Inferior parietal cortex (tissue), 1 donor: Measurements from ENCODE around the gene ESPN.
"Not testable (repeated sequence)": the region's sequence is repeated elsewhere in the genome, so short reads cannot be mapped to it uniquely, and the experiment has no call there.

Source experiments
- DNase-seq: peaks from one replicate; pipeline ENCODE4 v3.0.0-alpha.2; 2016; ENCODE audit errors: extremely low spot score

The ESPN gene

DNA sequence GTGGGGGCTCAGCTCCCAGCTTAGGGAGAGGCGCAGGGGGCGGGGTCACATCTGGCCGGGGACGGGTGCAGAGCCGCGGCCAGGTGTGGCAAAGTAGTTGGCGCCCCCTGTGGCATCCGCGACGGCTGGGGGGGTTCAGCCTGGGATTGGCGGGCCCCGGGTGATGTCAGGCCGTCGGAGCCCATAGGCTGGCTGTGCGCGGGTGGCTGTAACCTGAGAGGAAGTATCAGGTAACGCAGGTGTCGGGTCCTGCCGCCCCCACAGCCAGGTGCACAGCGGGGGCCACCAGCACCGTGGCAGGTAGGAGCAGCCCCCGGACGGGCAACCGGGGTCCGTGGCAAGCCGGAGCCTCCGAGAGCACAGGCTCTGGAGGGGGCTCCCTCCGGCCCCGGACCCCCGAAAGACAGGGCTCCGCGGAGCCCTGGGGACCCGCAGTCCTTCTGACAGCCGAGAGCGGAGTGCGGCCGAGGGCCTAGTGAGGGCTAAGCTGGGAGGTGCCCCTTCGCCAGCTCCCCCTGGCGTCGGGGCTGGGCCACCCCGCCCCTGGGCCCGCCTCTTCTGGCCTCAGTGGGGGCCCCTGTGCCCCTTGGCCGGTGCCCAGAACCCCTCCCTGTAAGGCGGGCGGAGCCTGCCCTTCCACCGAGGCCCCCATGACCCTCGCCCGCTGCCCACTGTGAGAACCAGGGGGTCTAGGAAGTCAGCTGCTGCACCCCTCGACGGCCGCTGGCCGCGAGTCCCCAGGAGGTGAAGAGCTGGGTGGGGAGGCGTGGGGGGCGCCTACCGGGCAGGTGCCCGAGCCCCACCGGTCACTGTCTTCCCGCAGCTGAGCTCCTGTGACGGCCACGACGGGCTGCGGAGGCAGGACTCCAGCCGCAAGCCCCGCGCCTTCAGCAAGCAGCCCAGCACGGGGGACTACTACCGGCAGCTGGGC is 23.5 kb downstream of the ESPN start:
- DNase-seq: no peak

DNA sequence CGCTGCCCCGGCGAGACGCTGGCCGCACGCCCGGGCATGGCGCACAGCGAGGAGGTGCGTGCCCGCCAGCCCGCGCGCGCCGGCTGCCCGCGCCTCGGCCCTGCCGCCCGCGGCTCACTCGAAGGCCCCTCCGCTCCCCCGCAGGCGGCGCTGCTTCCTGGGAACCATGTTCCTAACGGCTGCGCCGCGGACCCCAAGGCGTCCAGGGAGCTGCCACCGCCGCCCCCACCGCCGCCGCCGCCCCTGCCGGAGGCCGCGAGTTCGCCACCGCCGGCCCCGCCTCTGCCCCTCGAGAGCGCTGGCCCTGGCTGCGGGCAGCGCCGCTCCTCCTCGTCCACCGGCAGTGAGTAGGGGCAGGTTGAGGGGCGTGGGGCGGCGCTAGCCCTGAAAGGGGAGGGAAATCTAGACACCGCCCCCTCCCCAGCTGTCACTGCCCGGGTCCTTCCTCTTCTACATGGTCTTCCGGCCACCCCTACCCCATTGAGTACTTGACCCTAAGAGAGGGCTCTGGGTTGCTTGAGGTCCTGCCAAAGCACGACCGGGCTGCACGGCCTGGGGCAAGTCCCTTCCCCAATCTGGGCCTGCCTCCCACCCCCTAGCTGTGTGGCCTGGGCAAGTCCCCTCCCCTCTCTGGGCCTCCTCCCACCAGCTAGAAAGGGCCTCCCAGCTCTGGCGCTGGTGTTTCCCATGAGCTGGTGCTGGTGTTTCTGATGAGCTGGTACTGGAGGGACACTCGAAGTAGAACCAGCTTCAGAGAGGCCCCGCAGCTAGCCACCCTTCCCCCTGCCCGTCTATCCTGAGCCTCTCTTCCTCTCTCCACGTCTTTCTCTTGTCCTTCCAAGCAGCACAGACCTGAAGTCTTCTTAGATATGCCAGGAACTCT is 24.4 kb downstream of the ESPN start:
- DNase-seq: no peak

DNA sequence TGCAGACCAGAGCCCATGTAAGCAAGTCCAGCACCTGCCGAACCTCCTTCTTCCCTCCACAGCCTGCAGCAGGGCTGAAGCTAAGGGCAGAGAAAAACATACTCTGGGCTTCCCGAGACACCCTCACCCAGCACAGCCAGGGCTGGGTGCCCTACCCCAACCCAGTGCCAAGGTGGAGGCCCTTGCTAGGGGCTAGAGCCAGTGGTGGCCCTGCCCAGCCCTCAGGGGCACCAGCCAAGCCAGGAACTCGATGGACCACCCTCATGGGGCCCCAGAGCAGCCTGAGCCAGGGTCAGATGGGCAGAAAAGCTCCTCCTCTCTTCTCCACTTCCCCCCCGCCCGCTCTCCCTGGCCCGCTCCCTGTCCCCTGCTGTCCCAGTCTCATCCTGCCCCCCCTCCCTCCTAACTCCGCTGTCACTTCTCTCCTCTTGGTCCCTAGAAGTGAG is 25.5 kb downstream of the ESPN start:
- DNase-seq: no peak

DNA sequence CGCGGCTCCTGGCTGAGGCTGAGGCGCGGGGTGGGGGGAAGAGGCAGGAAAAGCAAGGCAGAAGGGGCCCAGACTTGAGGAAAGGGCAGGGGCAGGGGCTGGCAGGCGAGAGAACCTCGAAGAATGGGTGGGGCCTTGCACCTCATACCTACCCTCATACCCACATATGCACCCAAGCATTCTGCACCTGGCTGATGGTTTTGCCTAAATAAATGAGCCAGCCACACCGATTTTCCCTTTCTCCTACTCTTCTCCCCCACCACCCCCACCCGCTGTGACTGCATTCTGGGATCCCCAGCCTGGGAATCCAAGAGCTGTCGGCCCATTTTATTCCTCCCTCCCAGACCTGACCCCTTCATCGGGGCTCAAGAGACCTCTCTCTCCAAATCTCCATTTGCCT is 25.9 kb downstream of the ESPN start:
- DNase-seq: not testable (repeated sequence)

DNA sequence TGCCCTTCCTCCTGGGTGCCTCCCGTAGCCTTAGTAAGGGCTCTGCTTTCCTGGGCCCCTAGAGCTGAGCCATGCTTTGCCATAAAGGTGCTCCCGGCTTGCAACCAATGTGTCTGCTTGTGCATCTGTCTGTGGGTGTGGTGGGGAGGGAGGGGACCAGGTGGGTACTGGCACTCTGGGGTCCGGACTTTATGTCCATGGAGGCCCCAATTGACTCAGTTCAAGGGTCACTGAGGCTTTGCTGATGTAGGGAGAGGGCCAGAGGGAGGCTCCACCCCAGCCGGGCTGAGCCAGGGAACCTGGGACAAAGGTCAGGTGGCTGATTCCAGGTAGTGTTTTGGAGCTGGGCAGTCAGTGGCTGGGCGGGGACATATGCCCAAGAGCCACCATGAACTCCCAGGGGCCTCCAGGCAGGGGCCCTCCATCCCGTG is 26.4 kb downstream of the ESPN start:
- DNase-seq: no peak

DNA sequence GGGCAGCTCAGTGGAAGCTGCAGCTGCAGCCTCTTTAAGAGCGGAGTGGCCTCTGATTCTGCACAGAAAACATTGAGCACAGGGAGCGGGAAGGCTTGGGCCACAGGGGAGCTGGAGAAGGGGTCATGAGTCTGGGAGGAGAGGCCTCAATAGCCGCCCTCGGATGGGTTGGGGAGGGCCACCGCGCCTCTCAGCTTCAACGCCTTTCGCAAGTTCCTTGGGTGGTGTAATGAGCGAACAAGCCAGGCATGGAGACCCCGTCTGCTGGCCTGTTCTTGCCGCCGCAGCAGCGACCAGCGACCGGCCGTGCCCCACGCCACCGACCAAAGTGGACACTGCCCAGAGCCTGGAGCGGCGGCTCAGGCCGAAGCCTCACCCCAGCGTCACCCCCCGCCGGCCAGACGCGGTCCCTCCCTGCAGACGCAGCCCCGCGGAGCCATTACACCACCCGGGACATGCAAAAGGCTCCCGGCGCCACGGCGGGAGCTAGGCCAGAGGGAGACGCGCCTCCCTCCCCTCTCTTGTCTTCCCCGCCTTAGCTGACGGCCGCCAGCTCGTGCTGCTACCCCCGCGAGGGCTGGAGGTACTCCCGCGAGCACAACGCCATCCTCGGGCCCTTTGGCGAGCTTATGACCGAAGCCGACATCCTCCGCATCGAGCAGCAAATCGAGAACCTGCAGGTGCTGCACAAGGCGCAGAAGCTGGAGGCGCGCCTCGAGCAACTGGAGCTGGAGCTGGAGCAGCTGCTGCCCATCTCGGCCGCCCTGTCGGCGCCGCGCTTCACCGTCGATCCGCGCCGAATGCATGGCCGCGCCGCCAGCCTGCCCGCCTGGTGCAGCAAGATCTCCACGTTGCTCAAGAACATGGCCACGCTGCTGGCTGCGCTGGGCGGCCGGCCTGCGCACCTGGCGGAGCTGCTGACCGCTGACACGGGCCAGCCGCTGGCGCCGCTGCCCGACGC is 29.6 kb downstream of the ESPN start:
- not testable (repeated sequence) for DNase-seq

DNA sequence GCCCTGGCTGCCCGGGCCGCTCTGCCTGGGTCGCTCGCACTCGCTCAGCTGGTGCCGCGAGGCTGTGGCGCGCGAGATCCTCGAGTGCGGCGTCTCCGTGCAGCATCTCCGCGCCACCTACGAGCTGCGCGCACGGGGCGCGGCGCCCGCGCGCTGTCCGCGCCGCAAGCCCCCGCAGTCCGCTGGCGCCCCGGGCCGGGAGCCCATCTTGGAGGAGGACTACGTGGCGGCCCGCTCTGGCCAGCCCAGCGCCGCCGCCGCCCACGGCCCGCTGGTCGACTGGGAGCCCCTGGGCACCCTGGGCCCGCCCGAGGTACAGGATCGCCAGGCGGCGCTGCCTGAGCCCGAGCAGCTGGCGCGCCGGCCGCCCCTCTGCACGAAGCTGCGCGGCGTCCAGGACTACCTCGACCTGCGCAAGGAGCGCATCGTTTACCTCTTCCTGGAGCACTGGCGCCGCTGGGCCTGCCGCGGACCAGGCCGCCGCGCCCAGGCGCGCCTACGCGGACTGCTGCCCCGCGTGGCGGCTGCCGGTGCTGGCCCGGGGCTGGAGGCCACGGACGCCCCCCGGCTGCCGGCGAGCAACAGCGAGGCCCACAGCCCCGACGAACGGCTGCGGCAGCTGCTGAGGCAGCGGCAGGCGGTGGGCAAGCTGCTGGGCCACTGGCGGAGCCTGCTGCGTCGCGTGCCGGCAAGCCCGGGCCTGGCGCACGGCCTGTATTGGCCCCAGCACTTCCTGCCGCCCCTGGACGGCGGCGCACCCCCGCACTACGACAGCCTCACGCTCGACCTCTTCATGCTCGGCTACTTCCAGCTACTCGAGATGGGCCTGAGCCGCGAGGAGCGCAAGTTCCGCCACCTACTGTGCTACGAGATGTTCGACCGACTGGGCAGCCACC is 30.5 kb downstream of the ESPN start:
- DNase-seq: no peak

DNA sequence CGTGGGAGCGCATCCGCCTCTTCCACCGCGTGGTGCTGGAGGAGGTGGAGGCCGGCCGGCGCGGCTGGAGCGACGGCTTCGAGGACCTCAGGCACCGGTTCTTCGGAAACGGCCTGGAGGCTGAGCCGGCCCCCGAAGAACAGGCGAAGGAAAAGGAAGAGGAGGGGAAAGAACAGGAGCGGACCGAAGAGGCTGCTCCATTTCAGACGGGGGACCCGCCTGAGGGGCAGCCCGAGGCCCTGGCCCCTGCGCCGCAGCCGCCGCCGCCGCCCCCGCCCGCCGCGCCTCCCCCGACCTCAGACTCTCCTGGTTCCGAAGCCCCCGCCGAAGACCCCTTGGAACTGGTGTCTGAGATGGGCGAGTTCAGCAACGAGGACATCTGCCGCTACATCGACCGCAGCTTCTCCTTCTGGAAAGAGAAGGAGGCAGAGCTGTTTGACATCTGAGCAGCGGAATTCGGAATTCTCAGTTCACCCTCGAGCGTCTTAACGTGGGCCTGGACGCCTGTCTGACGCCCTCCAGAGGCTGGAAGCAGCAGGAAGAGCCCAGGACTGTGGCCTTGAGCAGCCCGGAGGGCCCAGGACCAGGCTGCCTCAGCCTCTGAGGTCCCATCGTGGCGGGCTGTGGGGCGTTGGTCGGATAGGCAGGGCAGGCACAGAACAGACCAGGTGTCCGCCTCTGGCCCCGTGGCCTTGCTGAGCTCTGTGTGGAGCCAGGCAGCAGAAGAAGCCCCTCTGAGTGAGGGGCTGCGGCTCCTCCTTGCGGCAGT is 31.4 kb downstream of the ESPN start:
- DNase-seq: not testable (repeated sequence)

DNA sequence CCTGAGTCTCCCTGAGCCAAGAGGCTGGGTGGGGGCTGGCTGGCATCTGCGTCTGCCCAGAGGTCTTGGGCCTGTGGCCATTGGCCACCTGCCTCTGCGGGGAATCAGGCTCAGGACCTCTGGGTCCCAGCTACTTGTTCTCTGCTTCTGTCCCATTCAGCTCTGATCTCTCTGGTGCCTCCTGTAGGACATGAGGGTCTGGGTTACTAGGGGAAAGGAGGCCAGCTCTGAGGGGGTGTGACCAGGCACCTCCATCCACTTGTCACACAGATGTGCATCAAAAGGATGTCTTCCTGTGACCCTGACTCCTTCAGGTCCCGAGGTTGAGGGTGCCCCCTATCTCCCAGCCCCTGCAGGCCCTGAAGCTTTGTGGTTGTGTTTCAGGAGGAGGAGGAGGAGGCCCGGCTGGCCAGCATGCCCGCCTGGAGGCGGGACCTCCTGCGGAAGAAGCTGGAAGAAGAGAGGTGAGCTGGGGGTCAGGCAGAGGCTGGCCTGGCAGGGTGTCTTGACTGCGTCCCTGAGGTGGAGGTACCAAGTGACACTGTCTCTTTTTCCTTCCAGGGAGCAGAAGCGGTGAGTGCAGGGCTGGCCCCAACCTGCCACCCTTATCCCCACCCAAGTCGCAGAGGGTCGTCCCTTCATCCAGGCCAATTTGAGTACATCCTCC is 32.4 kb downstream of the ESPN start:
- no peak for DNase-seq

DNA sequence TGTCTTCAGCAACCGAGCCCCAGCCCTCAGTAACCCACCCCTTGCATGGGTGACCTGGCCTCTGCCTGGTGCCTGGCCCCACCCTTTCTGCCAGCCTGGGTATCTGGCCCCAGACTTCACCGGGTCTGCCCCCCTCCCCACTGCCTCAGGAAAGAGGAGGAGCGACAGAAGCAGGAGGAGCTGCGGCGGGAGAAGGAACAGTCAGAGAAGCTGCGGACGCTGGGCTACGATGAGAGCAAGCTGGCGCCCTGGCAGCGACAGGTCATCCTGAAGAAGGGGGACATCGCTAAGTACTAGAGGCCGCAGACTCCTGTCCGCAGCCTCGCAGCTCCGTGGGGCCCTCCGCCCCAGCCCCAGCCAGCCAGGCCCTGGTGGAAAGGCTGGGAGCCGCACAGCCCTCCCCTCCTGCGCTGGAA is 35.3 kb downstream of the ESPN start:
- DNase-seq: no peak

DNA sequence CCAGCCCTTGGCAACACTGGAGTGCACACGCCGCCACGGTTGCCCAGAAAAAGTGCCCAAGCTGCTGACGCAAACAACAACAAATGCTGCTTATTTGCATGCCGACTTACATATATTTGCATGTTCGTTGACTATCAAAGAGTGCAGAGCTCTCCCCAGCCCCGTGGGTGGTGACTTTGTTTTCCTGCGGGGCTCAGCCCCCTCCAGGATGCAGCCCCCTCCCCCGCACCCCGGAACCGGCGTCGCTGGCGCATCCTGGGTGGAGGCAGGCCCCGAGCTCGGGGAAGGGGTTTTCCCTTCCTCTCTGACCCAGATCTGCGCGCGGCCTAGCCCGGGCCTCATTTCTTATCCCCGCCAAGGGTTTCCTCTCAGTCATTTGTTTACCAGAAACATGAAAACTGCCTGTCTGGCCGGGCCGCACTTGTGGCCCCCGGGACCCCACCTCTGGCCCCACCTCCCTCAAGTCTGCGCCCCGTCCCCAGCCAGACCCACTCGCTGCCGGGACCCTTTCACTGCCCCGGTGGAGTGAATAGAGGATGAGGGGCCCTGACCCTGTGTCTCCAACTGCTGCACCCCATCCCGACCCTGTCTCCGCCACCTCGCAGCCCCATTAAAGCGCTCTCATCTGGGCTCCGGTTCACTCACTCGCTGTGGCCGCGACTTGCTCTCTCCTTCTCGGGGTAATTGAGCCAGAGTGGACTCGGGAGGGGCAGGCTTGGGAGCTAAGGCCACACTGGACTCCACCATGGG is 35.9 kb downstream of the ESPN start:
- no peak for DNase-seq

DNA sequence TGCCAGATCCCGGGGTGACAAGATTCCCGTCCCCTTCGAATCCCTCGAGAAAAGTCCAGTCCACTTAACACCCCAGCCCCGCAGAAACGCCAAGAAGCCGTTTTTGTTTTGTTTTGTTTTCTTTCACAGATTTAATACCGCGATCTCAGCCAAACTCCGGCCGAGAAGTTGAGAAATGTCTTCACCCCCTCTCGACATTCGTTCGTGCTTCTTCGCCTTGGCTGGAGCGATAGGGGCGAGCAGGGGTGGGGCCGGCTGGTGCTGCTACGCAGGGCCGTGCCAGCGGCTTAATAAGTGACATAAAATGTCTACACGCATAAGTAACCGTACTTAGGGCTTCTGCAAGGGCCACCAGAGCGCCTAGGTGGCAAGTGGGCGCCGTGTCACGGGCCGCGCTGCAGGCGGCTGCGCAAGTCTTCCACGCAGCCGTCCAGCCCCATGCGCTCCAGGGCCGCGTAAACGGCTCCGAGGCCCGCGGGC is 36.5 kb downstream of the ESPN start:
- DNase-seq: no peak

DNA sequence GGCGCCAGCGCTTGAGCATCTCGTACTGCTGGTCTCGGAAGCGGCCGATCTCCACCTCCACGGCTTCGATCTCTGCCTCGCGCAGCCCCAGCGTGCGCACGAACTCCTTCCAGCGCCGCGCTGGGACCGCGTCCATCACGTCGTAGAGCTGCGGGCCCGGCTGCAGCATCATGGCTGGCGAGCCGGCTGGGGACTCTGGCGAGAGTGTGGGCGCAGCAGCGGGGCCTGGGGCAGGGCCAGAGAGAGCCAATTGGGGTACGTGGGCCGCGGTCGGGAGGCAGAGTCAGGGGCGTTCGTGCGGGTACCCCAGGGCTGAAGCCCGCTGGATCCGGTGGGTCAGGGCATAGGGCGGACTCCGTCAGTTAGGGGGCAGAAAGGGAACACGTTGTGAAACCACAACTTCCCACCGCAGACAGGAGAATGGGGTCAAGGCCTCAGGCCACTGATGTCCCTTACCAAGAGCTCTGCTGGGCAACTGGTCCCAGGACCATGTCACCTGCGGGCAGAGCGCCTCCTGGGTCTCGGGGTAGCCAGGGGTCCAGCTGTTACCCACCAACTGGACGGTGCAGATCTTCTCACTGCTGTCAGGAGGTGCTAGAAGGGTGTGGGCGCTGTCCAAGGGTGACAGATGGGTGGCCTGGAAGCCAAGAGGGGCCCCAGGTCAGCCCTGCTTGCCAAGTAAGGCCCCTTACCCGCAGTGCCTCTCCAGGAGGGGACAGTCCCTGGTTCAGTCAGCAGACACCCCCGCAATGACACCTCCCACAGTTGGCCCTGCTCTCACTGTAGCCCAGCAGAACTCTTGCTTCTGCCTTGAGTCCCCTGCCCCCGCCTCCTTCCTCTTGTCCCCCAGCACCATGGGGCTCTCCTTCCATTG is 37.2 kb downstream of the ESPN start:
- no peak for DNase-seq

DNA sequence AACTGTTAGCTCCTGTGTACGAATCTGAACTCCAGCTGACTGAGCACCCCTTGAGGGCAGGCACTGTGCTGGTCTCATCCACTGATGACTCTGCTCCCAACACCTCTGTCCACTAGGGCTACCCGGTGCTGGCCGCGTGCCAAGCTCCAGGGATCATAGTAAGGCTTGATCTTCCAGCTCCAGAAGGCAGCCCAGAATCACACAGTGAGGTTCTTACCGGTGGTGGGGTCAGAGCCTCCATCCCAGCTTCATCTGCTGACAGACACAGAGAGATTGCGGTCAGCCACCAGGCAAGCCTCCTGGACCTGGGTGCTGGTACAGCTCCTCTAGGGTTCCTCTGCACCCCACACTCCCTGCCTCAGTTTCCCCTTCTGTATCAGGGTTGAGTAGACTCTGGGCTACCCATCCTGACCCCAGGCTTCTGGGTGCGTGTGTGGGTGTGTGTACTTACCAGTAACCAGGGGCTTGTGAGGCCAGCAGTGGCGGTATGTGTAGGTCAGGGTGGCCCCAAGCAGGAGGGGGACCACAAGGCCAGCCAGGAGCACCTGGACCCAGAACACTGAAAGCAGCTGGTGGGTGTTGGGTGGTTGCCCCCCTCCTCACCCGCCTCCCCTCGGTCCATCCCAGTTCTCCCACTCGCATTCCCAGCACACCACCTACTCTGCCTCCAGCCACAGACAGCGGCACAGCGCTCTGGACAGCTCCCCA is 38.0 kb downstream of the ESPN start:
- DNase-seq: no peak

DNA sequence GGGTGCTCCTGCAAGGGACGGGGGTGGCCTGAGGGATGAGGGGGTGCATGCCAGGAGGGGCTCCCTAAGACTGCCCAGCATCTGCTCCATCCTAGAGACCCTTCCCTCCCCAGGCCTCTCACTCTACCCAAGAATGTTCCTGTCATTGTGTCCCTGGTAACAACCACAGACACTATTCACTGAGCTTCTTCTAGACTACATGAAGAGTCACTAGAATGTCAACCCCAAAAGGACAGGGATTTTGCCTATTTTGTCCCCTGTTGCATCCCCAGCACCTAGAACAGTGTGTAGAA is 38.5 kb downstream of the ESPN start:
- no peak for DNase-seq

DNA sequence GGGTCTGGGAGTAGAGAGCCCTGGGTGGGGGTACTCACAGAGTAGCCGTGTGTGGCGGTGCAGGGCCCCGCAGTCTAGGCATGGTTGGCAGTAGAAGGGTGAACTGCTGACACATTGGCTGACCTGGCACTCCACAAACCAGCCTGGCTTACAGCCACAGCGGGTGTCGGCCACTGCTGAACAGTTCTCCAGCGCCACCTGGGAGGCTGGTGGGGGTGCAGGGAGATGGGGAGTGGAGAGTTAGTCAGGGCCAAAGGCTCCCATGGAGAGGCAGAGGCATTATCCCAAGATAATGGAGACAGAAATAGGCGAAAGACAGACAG is 39.9 kb downstream of the ESPN start:
- no peak for DNase-seq

DNA sequence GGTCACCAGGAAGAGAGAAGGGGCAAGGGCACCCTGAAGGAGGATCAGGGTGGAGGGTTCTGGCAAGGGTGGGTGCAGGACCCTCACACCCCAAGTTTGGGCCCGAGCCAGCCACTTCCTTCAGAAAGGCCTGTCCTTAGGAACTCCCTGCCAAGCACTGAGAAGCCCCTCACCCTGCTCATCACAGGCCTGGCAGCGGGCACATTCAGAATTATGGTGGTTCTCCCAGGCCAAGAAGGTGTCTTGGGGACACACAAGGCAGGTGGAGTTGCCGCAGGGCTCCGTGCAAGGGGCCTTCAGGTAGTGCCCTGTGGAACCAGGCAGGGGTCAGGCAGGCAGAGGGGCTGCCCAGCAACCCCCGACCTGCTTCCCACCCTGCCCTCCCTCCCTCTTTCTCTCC is 40.3 kb downstream of the ESPN start:
- DNase-seq: no peak
